ENCODE results near the gene ATP6V1E1.

ATP6V1E1 gene

DNA sequence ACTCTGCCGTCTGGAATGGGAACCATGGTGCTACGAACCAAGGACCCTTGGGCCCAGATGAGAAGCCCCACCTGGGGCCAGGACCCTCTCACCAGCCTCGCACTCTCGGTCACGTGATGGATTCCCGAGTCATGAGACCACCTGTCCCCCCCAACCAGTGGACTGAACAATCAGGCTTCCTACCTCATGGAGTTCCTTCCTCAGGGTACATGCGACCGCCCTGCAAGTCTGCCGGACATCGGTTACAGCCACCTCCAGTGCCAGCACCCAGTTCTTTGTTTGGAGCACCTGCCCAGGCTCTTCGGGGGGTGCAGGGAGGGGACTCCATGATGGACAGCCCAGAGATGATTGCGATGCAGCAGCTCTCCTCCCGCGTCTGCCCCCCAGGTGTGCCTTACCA lies 86.1 kb downstream of the ATP6V1E1 start:
- no peak for DNase-seq (ENCODE audit: low read depth in 3 of 3)

Measured in stimulated activated CD4-positive, alpha-beta T cell treated with anti-CD3 and anti-CD28 coated beads, TNF-alpha, amount 100 ng/mL, for 24 hours (primary cell).